ENCODE results near the gene VWA8. TPM values are rescaled to one million over a fixed set of nuclear protein-coding genes. Genes with fewer than 3 reads are reported as not detected.
"Not testable (repeated sequence)": the region's sequence is repeated elsewhere in the genome, so short reads cannot be mapped to it uniquely, and the experiment has no call there.

Gene VWA8
- polyA plus RNA-seq, 3 donors: 2.0 to 4.4 (median 3.4) TPM

- Histone ChIP-seq H4K20me1 (ENCODE audit: insufficient read depth, low read length) (no peaks in the 10 kb centered on the region), H3K36me3 (replicated peaks in 1 of 2; ENCODE audit: control insufficient read depth in 1 of 2, insufficient read depth in 2 of 2, low read length in 2 of 2) (peaks cover 3 to 14% of the 10 kb centered on the region in 2 donors), H3K4me3 (replicated peaks in 1 of 3; ENCODE audit: low read depth in 2 of 3, low read length in 3 of 3) (no peak overlapping the region), H3K9me3 (replicated peaks in 1 of 2; ENCODE audit: control insufficient read depth in 1 of 2, insufficient read depth in 1 of 2, low read length in 2 of 2) (no peaks in the 10 kb centered on the region), H3K4me2 (replicated peaks; ENCODE audit: extremely low read depth, low read length, poor library complexity, severe bottlenecking) (peak overlapping the region; percentile 38), H3K79me2 (ENCODE audit: insufficient read depth, low read length) (no peaks in the 10 kb centered on the region), H3K27ac (ENCODE audit: low read depth in 1 of 2, low read length in 2 of 2) (no peak overlapping the region), H3K4me1 (ENCODE audit: control insufficient read depth in 1 of 2, insufficient read depth in 2 of 2, low read length in 2 of 2) (peaks cover 3 to 18% of the 10 kb centered on the region in 2 donors), H3K27me3 (ENCODE audit: control insufficient read depth in 2 of 2, insufficient read depth in 2 of 2, low read length in 2 of 2) (no peaks in the 10 kb centered on the region), H3K9ac (ENCODE audit: insufficient read depth, low read length, poor library complexity, severe bottlenecking) (no peak overlapping the region), H2AFZ (ENCODE audit: insufficient read depth, low read depth, low read length, poor library complexity, severe bottlenecking) (no peak overlapping the region)
- H3K4me3 Mint-ChIP-seq: no peak overlapping the region
- WGBS (ENCODE audit: insufficient coverage): no CpG with 5 or more reads among the region's 3 CpGs
- peaks cover 34 to 39% of the 10 kb centered on the region in 2 donors for H3K36me3 Mint-ChIP-seq
- TF ChIP-seq CTCF (IDR thresholded peaks at IDR 0.05): no peak
- DNase-seq: no peak
- H3K27ac Mint-ChIP-seq: no peak overlapping the region
- no peaks in the 10 kb centered on the region for H3K27me3 Mint-ChIP-seq (ENCODE audit: low read depth in 3 of 3)
- intact Hi-C loops (cut with micrococcal nuclease): no loop called here
- H3K4me1 Mint-ChIP-seq: peaks cover 18% of the 10 kb centered on the region
- peaks cover 0 to 3% (median 0%) of the 10 kb centered on the region in 7 donors for H3K9me3 Mint-ChIP-seq
Measured at GRCh38 chr13:41811588-41812021, 149.3 kb downstream of the VWA8 start.

GRCh38 chr13:41809962-41810361 is 150.9 kb downstream of the VWA8 start:
- H3K9me3 Mint-ChIP-seq: peaks cover 0 to 6% (median under 1%) of the 10 kb centered on the region in 7 donors
- no peaks in the 10 kb centered on the region for H3K27me3 ChIP-seq (ENCODE audit: control insufficient read depth in 2 of 2, insufficient read depth in 2 of 2, low read length in 2 of 2)
- no peak overlapping the region for H3K9ac ChIP-seq (ENCODE audit: insufficient read depth, low read length, poor library complexity, severe bottlenecking)
- H3K4me1 ChIP-seq (ENCODE audit: control insufficient read depth in 1 of 2, insufficient read depth in 2 of 2, low read length in 2 of 2): peaks cover 3 to 18% of the 10 kb centered on the region in 2 donors
- DNase-seq: peak in 2 of 3 donors; percentile 3 to 13
- H3K36me3 Mint-ChIP-seq: peaks cover 35 to 42% of the 10 kb centered on the region in 2 donors
- no peak for TF ChIP-seq CTCF (IDR thresholded peaks at IDR 0.05)
- no peak overlapping the region for H3K27ac ChIP-seq (ENCODE audit: low read depth in 1 of 2, low read length in 2 of 2)
- H3K4me3 ChIP-seq (replicated peaks in 1 of 3; ENCODE audit: low read depth in 2 of 3, low read length in 3 of 3): no peak overlapping the region
- no peak overlapping the region for H3K27ac Mint-ChIP-seq
- no CpG with 5 or more reads among the region's 1 CpG for WGBS (ENCODE audit: insufficient coverage)
- H3K9me3 ChIP-seq (replicated peaks in 1 of 2; ENCODE audit: control insufficient read depth in 1 of 2, insufficient read depth in 1 of 2, low read length in 2 of 2): no peaks in the 10 kb centered on the region
- no peak overlapping the region for H3K4me2 ChIP-seq (replicated peaks; ENCODE audit: extremely low read depth, low read length, poor library complexity, severe bottlenecking)
- H2AFZ ChIP-seq (ENCODE audit: insufficient read depth, low read depth, low read length, poor library complexity, severe bottlenecking): no peak overlapping the region
- no peaks in the 10 kb centered on the region for H3K79me2 ChIP-seq (ENCODE audit: insufficient read depth, low read length)
- intact Hi-C loops (cut with micrococcal nuclease): no loop called here
- peaks cover 18% of the 10 kb centered on the region for H3K4me1 Mint-ChIP-seq
- H3K4me3 Mint-ChIP-seq: no peak overlapping the region
- peaks cover 0 to 10% of the 10 kb centered on the region in 2 donors for H3K36me3 ChIP-seq (replicated peaks in 1 of 2; ENCODE audit: control insufficient read depth in 1 of 2, insufficient read depth in 2 of 2, low read length in 2 of 2)
- H3K27me3 Mint-ChIP-seq (ENCODE audit: low read depth in 3 of 3): no peaks in the 10 kb centered on the region
- no peaks in the 10 kb centered on the region for H4K20me1 ChIP-seq (ENCODE audit: insufficient read depth, low read length)

- H3K4me1 ChIP-seq (ENCODE audit: control insufficient read depth in 1 of 2, insufficient read depth in 2 of 2, low read length in 2 of 2); H3K4me1 Mint-ChIP-seq; DNase-seq; H3K4me3 ChIP-seq (replicated peaks in 1 of 3; ENCODE audit: low read depth in 2 of 3, low read length in 3 of 3); H3K27me3 ChIP-seq (ENCODE audit: control insufficient read depth in 2 of 2, insufficient read depth in 2 of 2, low read length in 2 of 2); intact Hi-C loops (cut with micrococcal nuclease); H3K4me2 ChIP-seq (replicated peaks; ENCODE audit: extremely low read depth, low read length, poor library complexity, severe bottlenecking); H3K27ac ChIP-seq (ENCODE audit: low read depth in 1 of 2, low read length in 2 of 2); H3K27me3 Mint-ChIP-seq (ENCODE audit: low read depth in 3 of 3); H4K20me1 ChIP-seq (ENCODE audit: insufficient read depth, low read length); H2AFZ ChIP-seq (ENCODE audit: insufficient read depth, low read depth, low read length, poor library complexity, severe bottlenecking); H3K4me3 Mint-ChIP-seq; H3K27ac Mint-ChIP-seq; H3K79me2 ChIP-seq (ENCODE audit: insufficient read depth, low read length); H3K9ac ChIP-seq (ENCODE audit: insufficient read depth, low read length, poor library complexity, severe bottlenecking); H3K9me3 ChIP-seq (replicated peaks in 1 of 2; ENCODE audit: control insufficient read depth in 1 of 2, insufficient read depth in 1 of 2, low read length in 2 of 2): not testable (repeated sequence)
- H3K36me3 Mint-ChIP-seq: peaks cover 41 to 64% of the 10 kb centered on the region in 2 donors
- H3K36me3 ChIP-seq (replicated peaks in 1 of 2; ENCODE audit: control insufficient read depth in 1 of 2, insufficient read depth in 2 of 2, low read length in 2 of 2): peaks cover 14 to 21% of the 10 kb centered on the region in 2 donors
- H3K9me3 Mint-ChIP-seq: peaks cover 5 to 26% (median 8%) of the 10 kb centered on the region in 7 donors
- WGBS (ENCODE audit: insufficient coverage): no CpG with 5 or more reads among the region's 3 CpGs
Measured at GRCh38 chr13:41803445-41803735, 157.5 kb downstream of the VWA8 start.
